Measurements from ENCODE around the gene IPMK.

Gene IPMK

DNA sequence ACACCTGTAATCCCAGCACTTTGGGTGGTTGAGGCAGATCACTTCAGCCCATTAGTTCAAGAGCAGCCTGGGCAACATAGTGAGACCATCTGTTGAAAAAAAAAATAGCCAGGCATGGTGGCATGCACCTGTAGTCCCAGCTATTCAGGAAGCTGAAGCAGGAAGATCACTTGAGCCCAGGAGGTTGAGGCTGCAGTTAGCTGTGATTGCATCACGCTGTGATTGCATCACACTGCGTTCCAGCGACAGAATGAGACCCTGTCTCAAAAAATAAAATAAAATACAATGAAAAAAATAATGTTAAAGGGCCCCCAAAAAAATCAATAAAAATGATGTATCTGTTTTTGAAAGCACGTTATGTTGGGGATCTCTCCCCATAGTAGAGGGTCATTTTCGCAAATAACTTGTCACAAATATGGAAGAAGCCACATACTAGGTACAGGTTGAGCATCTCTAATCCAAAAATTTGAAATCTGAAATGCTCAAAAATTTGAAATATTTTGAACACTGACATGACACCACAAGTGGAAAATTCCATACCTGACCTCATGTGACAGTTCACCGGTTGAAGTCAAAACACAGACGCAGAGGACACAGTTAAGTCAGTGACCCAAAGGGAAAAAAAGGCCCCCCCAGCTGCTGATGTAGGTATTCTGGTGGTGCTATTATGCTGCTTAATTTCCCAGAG, 10.7 kb upstream of the IPMK start:
- Histone ChIP-seq H3K36me3 (ENCODE audit: control insufficient read depth, insufficient read depth, low read length) (no peaks in the 10 kb centered on the region; the same call in 1 of the 2 replicates), H3K4me3 (replicated peaks; ENCODE audit: low read depth, low read length) (no peak overlapping the region), H3K27me3 (replicated peaks; ENCODE audit: control insufficient read depth, insufficient read depth, low read length) (no peaks in the 10 kb centered on the region)
- TF ChIP-seq, protein P1, sequence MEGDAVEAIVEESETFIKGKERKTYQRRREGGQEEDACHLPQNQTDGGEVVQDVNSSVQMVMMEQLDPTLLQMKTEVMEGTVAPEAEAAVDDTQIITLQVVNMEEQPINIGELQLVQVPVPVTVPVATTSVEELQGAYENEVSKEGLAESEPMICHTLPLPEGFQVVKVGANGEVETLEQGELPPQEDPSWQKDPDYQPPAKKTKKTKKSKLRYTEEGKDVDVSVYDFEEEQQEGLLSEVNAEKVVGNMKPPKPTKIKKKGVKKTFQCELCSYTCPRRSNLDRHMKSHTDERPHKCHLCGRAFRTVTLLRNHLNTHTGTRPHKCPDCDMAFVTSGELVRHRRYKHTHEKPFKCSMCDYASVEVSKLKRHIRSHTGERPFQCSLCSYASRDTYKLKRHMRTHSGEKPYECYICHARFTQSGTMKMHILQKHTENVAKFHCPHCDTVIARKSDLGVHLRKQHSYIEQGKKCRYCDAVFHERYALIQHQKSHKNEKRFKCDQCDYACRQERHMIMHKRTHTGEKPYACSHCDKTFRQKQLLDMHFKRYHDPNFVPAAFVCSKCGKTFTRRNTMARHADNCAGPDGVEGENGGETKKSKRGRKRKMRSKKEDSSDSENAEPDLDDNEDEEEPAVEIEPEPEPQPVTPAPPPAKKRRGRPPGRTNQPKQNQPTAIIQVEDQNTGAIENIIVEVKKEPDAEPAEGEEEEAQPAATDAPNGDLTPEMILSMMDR (IDR thresholded peaks at IDR 0.05; ENCODE audit: insufficient read depth, low read length, poor library complexity, severe bottlenecking), result no peak
- DNase-seq (ENCODE audit: extremely low read depth, insufficient read length), result no peak

DNA sequence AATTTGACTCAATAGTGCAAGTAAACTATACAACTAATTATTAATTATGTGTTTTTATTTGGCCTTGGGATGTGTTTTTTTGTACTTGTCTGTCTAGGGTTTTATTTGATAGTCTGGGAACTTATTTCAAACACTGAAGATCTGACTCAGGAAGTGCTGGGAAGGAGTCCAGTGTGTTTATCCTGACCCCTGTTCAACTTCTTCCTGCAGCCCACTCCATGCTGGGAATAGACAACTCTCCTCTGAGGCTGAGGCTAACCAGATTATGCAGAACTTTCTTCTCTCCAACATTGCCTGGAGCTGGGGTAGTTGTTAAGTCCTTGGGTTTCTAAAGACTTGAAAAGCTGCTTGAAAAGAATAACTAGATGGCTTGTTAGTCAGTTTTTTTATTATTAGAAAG, 8.2 kb upstream of the IPMK start:
- TF ChIP-seq, protein P1 (IDR thresholded peaks at IDR 0.05; ENCODE audit: insufficient read depth, low read length, poor library complexity, severe bottlenecking), result no peak
- no peak for DNase-seq (ENCODE audit: extremely low read depth, insufficient read length)

DNA sequence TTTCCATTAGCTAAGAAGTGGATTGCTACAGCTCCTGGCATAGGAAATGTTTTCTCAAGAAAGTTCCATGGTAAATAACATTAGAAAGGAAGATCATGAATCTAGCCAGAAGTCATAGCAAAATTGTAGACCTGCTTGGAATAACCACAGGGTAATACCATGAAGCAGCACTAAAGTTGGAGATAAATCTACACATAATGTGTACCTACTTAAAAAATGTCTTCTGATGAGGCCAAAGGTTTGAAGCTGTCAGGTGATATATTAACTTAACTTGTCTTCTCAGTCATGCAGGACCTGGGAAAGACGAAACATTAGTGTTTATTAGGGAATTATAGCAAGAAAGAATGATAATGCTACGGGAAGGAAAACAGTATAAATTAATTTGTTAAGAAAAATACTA, 7.6 kb upstream of the IPMK start:
- no peaks in the 10 kb centered on the region for H3K27me3 ChIP-seq (replicated peaks; ENCODE audit: control insufficient read depth, insufficient read depth, low read length)
- H3K36me3 ChIP-seq (ENCODE audit: control insufficient read depth, insufficient read depth, low read length), result no peaks in the 10 kb centered on the region; the same call in 1 of the 2 replicates
- H3K4me3 ChIP-seq (replicated peaks; ENCODE audit: low read depth, low read length), result no peak overlapping the region
- TF ChIP-seq, protein P1 (IDR thresholded peaks at IDR 0.05; ENCODE audit: insufficient read depth, low read length, poor library complexity, severe bottlenecking), result no peak
- DNase-seq (ENCODE audit: extremely low read depth, insufficient read length), result no peak

More for the DNA sequence above, 8.2 kb upstream of the IPMK start:
- Histone ChIP-seq H3K36me3 (ENCODE audit: control insufficient read depth, insufficient read depth, low read length) (no peaks in the 10 kb centered on the region; the same call in 1 of the 2 replicates), H3K27me3 (replicated peaks; ENCODE audit: control insufficient read depth, insufficient read depth, low read length) (no peaks in the 10 kb centered on the region), H3K4me3 (replicated peaks; ENCODE audit: low read depth, low read length) (no peak overlapping the region)

DNA sequence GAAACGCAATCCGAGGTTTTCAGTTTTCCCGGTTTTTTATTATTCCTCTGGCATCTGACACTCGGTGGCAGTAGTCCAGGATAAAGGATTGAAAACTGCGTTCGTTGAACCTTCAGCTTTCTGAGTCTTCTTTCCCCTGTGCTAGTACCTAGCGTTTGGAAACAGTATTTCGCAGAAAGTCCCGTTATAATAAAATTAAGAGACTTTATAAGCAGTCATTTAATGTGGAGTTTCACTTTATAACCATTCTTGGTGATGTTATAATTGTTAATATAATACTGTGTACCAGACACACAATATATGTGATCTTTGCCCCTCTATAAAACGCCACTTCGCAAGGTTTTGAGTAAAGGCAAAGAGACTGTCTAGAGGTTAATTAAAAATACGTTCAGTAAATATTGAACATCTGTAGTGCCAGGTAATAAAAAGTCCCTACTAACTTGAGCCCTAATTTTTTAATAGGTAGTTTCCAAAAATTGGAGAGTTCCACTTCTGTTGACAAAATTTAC, 2.1 kb upstream of the IPMK start:
- Histone ChIP-seq H3K27me3 (replicated peaks; ENCODE audit: control insufficient read depth, insufficient read depth, low read length) (no peaks in the 10 kb centered on the region), H3K36me3 (ENCODE audit: control insufficient read depth, insufficient read depth, low read length) (no peaks in the 10 kb centered on the region), H3K4me3 (replicated peaks; ENCODE audit: low read depth, low read length) (peak overlapping the region; percentile 85)
- TF ChIP-seq, protein P1 (IDR thresholded peaks at IDR 0.05; ENCODE audit: insufficient read depth, low read length, poor library complexity, severe bottlenecking), result no peak
- DNase-seq (ENCODE audit: extremely low read depth, insufficient read length), result no peak

DNA sequence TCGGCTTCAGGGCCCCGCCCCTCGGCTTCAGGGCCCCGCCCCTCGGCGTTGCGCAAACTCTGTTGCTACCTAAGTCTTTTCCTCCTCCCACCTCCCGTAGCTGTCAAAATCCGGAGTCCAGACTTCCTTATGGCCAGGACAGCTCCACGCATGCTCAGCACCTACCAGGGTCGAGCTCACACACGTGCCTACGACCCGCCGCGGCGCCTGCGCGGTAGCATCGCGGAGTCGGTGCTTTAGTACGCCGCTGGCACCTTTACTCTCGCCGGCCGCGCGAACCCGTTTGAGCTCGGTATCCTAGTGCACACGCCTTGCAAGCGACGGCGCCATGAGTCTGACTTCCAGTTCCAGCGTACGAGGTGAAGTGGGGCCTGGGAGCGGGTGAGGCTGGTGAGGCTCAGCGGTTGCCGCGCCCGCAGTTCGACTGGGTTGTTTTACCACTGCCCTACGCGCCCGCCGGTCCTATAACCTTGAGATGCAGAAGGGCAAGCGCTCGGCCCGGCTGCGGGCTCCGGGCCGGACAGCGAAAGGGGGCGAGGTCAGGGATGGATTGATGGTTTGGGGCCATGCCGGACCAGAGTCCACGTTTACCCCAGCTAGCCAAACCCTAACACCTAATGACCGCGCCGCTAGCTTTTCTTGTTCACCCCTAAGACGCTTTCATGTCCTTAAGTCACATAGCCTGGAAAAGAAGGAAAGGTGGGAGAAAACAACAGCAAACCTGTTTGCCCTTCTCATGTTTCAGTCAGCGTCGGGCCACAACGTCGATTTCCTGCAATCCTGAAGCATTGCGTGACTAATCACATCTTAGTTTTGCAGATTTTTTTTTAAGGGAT, 1.5 kb upstream of the IPMK start, which contains the start of gene CISD1:
Gene CISD1 (plus strand): TSS at position 217 of the 836 bp plus-strand sequence. CDS start 112 bp downstream, at position 329.
- Histone ChIP-seq H3K4me3 (replicated peaks; ENCODE audit: low read depth, low read length) (peak within 1 kb of the TSS; percentile 85), H3K36me3 (ENCODE audit: control insufficient read depth, insufficient read depth, low read length) (no peaks in the 10 kb centered on the region), H3K27me3 (replicated peaks; ENCODE audit: control insufficient read depth, insufficient read depth, low read length) (no peaks in the 10 kb centered on the region)
- DNase-seq (ENCODE audit: extremely low read depth, insufficient read length), result peak; percentile 99
- TF ChIP-seq, protein P1 (IDR thresholded peaks at IDR 0.05; ENCODE audit: insufficient read depth, low read length, poor library complexity, severe bottlenecking), result no peak
